ENCODE measurements around the gene GRPEL1.

GRPEL1 gene

DNA sequence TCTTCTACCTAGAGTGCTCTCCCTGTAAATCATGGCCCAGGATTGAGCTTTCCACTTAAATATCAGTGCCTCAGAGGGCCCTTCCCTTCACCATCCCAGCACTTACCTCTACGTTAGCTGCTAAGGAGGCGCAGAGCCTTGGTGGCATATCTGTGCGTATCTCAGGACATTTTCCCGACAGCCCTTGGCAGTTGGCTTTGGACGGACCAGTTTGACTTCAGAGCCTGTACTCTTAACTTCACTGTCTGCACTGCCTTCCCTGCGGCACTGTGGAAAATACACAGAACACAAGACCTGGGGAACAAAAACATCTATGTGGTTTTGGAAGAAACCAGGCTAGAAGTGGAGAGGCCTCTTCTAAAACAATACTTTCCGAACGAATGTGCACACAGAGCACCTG lies 22.3 kb downstream of the GRPEL1 start:
- no peak for DNase-seq (ENCODE audit: low read depth in 2 of 2)

- DNase-seq (ENCODE audit: low read depth in 2 of 2) = no peak
Observed at GRCh38 chr4:7044137-7044930, 23.5 kb downstream of the GRPEL1 start.

DNA sequence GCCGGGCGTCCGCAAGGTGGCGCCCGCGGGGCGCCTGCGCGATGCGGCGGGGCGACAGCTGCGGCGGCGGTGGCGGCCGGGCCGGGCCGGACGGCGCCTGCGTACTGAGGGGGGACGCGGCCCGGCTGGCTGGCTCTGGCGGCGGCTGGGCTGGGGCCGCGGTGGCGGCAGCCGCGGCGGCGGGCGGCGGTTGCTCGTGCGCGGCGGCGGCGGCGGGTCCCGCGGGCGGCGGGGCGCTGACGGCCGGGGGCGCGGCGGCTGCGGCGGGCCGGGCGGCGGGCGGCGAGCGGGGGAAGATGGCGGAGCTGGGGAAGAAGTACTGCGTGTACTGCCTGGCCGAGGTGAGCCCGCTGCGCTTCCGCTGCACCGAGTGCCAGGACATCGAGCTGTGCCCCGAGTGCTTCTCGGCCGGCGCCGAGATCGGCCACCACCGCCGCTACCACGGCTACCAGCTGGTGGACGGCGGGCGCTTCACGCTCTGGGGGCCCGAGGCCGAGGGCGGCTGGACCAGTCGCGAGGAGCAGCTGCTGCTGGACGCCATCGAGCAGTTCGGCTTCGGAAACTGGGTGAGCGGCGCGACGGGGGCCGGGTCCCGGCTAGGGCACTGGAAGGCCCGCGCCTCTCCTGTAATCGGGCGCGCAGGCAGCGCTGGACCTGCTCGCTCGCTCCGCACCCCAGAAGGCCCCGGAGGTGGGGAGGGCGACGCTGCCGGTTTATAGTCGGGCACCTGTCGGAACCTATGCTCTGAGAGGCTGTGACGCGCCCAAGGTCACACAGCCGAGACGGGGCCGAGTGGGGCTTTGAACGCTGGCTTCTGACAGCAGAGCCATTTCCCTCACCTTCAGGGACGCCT lies 24.4 kb downstream of the GRPEL1 start, which contains the start of gene TADA2B:
TSS of gene TADA2B (plus strand) at position 89 of the 853 bp plus-strand sequence. CDS start at position 297, 208 bp downstream.
- DNase-seq (ENCODE audit: low read depth in 2 of 2) = peak; percentile 13 to 18

DNA sequence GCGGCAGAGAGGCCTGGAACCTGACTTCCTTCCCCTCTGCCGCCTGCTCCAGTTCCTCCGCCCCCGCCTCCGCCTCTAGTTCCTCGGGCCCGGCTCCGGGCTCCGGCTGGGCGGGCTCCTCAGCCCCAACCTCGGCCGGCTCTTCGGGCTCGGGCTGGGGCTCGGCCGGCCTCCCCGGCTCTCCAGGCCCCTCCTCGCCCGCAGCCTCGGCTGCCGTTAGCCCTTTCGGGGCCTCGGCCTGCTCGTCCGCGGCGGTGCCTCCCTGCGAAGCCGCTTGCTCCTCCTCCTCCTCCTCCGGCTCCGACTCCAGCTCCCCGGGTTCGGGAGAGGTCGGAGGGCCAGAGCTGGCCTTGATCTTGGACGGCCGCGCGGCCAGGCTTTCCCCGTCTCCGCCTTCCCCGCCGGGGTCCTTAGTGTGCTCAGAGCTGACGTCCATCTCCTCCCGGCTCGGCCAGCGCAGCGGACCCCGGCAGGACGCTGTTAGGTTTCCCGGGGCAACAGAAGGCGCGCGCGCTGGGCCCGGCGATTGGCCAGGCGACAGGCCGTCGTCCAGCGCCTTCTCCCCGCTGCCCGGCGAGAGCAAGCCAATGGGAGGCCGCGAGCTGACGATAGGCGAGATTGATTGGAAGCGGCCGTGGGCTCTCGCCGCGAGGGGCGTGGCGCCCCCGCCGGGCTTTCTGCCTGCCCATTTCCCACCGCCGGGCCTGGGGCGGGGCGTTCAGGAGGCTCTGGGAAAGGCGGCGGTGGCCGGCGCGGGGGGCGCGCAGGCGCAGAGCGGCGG lies 25.2 kb downstream of the GRPEL1 start:
- peak; percentile 84 to 86 for DNase-seq (ENCODE audit: low read depth in 2 of 2)

- DNase-seq (ENCODE audit: low read depth in 2 of 2) = no peak
Observed at GRCh38 chr4:7041801-7042502, 25.9 kb downstream of the GRPEL1 start.

- DNase-seq (ENCODE audit: low read depth in 2 of 2) = no peak
Observed at GRCh38 chr4:7041246-7041645, 26.6 kb downstream of the GRPEL1 start.

- DNase-seq (ENCODE audit: low read depth in 2 of 2) = no peak
Observed at GRCh38 chr4:7040765-7041164, 27.1 kb downstream of the GRPEL1 start.

DNA sequence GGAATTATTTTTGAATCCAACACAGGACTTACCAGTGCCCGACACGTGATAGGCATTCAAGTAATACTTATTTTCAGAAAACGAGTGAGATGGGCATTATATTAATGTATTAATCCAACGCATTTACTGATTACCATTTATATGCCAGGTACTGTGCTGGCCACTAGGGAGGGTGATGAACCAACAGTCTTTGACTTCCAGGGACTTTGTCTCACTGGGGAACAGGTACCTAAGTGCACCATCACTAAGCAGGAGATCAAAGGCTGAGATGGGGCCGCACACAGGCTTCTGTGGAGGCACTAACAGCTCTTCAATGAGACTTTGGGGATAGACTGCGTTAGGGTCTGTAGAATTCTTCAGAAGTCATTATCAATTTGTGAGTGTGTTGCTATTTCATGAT lies 30.4 kb downstream of the GRPEL1 start:
- DNase-seq (ENCODE audit: low read depth in 2 of 2) = no peak

GRCh38 chr4:7034262-7035081 lies 33.4 kb downstream of the GRPEL1 start:
- DNase-seq (ENCODE audit: low read depth in 2 of 2) = no peak

DNA sequence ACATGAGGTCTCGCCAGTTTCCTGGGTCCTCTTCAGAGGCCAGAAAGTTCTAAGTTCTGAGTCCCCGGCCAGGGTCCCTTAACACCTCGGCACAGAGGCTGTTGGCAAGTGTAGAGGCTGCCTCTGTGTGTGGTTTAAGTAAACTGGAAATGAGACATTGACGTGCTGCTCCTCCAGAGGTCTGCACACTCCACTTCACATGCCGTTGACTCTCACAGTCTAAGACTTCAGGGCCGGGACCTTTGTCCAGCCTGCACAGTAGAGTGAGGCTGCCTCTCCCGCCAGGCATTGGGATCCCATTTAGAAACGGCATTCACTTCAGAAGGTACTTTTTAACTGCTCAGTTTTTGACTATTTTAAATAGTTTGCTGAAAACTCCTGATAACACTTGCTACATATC lies 35.3 kb downstream of the GRPEL1 start:
- no peak for DNase-seq (ENCODE audit: low read depth in 2 of 2)

GRCh38 chr4:7031558-7032449 lies 36.1 kb downstream of the GRPEL1 start:
- DNase-seq (ENCODE audit: low read depth in 2 of 2) = no peak

- DNase-seq (ENCODE audit: low read depth in 2 of 2) = no peak
Observed at GRCh38 chr4:7030856-7031255, 37.0 kb downstream of the GRPEL1 start.

- DNase-seq (ENCODE audit: low read depth in 2 of 2) = no peak
Observed at GRCh38 chr4:7029921-7030320, 37.9 kb downstream of the GRPEL1 start.

GRCh38 chr4:7029212-7029611 lies 38.7 kb downstream of the GRPEL1 start:
- no peak for DNase-seq (ENCODE audit: low read depth in 2 of 2)

- no peak for DNase-seq (ENCODE audit: low read depth in 2 of 2)
Observed at GRCh38 chr4:7027913-7028312, 40.0 kb downstream of the GRPEL1 start.

DNA sequence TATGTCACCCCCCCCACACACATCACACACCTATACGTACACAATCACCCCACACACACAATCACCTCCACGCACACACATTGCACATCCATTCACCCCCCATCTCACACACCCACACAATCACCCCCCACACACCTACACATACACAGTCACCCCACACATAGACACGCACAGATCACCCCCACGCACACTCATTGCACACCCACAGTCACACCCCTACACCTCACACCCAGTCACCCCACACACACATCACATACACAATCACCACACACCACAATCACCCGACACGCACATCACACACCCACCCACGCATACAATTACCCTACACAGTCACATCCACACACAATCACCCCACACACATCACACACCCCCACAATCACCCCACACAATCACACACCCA lies 40.6 kb downstream of the GRPEL1 start:
- DNase-seq (ENCODE audit: low read depth in 2 of 2) = no peak

DNA sequence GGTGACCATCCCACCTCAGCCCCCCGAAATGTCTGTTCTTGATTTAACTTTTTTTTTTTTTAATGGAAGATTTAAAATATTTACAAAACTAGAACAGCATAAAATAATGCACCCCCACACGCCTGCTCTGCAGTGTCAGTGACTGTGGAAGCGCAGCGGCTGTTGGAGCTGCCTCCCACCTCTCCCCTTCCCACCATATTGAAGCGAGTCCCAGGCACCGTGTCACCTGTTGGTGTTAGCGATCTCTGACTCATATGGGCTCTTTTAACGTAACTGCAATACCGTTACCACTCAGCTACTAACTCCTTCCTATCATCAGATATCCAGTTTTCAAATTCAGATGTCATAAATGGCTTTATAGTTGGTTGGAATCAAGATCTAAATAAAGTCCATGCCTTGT lies 41.8 kb downstream of the GRPEL1 start:
- no peak for DNase-seq (ENCODE audit: low read depth in 2 of 2)

DNA sequence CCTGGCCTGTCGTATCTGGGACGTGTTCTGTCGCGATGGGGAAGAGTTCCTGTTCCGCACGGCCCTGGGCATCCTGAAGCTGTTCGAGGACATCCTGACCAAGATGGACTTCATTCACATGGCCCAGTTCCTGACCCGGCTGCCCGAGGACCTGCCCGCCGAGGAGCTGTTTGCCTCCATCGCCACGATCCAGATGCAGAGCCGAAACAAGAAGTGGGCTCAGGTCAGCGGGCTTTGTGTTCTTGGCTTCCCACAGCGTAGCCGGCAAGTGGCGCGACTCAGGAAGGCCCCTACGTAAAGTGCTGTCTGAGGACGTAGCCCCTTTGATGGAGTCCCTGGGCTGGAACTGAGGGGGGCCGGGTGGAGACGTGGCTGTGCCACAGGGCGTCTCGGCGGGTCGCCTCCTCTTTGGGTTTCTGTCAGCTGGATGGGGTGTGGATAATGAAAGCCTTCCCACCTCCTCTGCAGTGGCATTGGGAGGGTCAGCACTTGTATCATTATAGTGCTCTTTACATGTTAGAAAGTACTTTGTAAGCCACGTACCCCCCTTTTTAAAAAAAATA lies 42.7 kb downstream of the GRPEL1 start:
- DNase-seq (ENCODE audit: low read depth in 2 of 2) = no peak

DNA sequence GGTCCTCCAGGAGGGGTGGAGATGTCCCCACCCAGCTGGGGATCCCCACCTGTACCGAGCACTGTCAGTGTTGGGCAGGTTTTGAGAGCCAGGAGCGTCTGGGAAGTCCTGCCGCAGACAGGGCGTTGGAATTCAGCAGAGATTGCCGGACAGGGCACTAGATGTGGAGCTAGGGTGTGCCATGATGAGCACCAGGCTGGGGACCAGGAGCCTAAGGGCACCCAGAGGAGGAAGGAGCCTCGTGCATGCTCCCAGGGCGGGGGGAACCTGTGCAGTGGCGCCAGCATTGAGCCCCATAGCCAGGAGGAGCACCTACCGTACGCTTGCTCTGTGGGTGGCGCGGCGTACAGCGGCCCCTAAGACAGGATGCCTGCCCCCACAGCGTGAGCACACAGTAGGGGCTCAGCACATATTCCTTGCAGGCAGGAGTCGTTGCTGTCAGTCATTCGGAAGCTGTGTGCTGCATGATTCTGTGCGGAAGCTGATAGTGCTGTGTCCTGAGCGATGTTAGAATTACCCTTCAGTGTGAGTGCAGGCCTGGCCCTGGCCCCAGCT lies 43.5 kb downstream of the GRPEL1 start:
- no peak for DNase-seq (ENCODE audit: low read depth in 2 of 2)

All from activated CD4-positive, alpha-beta T cell treated with anti-CD3 and anti-CD28 coated beads for 24 hours (primary cell).